Subcutaneous adipose tissue (tissue), 4 donors: Measurements from ENCODE around the gene LZTFL1. TPM values are rescaled to one million over a fixed set of nuclear protein-coding genes. Genes with fewer than 3 reads are reported as not detected.

Experiments used
- total RNA-seq, 4 donors: library from RNA; depleted of rRNA; stranded (reverse); fragments of >200 nt; gene quantifications; one replicate each; pipeline ENCODE4 v1.1.0, GENCODE V29; 2016
- TF ChIP-seq, protein P1 (sequence below): fragments of 450-650 bp; IDR thresholded peaks from one replicate; pipeline ENCODE4 v1.5.1; 2016; ENCODE audit warnings: low read depth, mild to moderate bottlenecking, control low read depth, antibody characterized with exemption, moderate library complexity

The LZTFL1 gene
- total RNA-seq, 4 donors from 2014 or later = 8.3 to 14.8 (median 9.2) TPM

DNA sequence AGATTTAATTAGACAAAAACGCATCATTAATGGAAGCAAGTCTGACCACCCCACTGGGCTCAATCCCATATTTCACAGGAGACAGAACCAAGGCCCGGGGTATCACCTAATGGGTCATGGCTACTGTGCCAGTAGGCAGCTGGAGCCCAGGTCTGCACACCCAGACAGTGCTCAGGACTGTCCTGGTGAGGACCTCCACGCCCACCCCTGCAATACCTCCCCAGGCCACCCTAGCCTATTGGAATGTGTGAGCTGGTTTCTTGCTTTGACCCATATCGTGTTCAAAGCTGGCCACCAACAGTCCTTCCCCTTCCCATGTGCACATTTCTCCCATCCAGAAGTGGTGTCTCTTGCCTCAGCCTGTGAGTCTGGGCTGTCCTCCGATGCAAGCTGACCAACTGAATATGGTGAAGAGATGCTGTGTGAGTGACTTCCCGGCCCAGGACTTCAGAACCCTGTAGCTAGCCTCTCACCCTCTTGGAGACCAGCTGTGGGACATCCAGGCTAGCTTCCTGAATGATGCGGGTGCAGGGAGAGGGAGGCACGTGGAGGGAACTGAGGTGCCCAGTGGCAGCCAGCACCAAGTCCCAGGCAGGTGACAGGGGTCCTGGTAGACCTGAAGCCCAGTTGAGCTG, 64.7 kb downstream of the LZTFL1 start:
- TF ChIP-seq, protein P1, sequence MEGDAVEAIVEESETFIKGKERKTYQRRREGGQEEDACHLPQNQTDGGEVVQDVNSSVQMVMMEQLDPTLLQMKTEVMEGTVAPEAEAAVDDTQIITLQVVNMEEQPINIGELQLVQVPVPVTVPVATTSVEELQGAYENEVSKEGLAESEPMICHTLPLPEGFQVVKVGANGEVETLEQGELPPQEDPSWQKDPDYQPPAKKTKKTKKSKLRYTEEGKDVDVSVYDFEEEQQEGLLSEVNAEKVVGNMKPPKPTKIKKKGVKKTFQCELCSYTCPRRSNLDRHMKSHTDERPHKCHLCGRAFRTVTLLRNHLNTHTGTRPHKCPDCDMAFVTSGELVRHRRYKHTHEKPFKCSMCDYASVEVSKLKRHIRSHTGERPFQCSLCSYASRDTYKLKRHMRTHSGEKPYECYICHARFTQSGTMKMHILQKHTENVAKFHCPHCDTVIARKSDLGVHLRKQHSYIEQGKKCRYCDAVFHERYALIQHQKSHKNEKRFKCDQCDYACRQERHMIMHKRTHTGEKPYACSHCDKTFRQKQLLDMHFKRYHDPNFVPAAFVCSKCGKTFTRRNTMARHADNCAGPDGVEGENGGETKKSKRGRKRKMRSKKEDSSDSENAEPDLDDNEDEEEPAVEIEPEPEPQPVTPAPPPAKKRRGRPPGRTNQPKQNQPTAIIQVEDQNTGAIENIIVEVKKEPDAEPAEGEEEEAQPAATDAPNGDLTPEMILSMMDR = no peak

DNA sequence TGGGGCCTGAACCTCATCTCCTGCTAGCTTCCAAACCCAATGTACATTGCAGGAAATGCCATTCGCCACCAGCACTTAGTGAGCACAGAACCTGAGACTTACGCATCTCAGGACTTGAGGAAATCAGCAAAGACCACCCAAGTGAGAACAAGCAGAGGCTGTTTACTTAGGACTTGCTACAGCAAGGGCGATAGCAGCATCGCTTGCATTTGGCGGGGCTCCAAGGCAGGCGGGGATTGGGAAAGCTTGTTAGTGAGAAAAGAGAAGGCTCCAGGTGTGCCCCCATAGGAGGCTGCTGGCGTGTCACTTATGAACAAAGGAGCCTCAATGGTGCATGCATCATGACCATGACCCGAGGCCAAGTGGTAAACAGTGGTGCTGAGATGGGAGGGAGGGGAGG, 65.3 kb downstream of the LZTFL1 start:
- TF ChIP-seq, protein P1 = no peak

DNA sequence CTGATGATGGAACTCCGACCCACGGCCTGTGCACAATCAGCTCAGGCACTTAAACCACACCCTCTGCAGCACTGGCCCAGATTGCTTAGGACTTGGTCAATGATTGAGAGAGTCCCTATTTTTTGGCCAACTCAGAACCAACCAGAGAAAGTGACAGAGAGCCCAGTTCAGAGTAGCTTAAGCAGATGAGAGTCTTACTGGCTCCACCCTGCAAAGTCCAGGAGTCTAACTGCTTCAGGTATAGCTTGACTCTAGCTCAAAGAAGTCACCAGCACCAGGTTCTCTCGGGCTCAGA, 65.7 kb downstream of the LZTFL1 start:
- TF ChIP-seq, protein P1 = no peak

DNA sequence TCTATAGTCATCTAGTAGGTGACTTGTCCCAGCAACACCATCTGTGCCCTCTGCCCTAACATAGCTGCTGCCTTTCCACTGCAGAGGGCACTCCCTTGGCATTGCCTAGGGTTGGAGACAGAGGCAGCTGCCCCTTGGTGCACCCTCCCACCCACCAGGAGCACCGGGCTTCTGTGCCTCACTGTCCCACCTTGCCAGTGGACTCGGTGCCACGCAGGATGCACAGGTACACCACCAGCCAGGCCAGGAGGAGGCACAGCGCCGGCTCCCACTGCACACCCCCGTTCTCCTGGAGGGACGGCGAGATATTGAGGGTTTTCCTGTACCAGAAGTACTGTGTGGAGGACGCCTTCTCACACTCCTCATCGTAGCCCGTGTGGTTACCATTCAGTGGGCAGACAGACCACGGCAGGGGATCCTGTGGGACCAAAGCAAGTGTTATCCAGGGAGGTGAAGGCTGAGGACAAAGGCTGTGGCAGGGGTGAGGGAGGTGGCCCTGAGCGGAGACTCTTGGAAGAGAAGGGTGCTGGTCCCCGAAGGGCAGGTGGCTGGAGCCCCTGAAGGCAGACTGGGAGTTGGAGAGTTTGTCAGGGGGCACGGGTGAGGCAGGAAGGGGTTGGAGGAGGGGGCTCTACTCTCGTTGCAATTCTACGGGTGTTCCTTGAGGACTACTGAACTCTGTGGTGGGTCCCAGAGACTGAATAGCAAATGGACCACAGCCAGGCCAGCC, 66.2 kb downstream of the LZTFL1 start:
- TF ChIP-seq, protein P1 = no peak

DNA sequence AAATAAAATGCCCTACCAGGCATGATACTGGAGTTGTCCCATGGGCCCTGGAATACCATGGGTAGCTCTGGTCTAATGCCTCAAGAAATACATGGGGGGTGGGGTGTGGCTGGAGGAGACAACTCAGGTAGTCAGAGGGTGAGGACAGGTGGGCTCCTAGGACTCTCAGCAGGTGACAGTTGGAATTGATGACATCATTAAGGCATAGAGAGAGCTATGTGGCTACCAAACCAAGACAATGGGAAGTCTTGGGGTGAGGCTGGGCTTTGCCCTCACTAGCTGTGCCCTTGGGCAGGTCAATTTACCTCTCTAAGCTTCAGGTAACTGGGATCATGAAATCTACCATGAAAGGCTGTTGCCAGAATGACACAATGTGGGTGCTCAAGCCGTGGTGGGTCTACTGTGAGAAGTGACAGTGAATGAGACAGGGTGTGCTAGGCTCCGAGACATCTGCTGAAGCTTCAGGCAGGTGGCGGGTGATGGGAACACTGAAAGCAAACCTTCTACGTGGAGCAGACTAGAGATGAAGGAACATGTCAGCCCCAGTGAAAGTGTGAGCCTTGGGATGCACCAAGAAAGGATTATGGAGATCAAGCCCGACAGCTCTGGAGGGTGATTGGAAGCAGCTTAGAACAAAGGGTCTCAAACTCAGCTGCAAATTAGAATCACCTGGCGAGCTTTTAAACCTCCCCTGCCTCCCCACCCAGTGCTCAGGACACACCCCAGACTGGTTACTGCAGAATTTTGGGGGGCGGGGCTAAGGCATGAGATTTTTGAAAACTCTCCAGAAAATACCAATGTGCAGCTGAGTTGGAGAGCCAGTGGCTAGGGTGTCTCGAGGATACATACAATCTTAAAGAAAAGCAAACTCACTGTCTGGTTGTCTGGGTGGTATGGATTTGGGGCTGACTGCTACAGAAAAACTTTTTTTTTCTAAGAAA, 67.1 kb downstream of the LZTFL1 start:
- TF ChIP-seq, protein P1 = no peak

DNA sequence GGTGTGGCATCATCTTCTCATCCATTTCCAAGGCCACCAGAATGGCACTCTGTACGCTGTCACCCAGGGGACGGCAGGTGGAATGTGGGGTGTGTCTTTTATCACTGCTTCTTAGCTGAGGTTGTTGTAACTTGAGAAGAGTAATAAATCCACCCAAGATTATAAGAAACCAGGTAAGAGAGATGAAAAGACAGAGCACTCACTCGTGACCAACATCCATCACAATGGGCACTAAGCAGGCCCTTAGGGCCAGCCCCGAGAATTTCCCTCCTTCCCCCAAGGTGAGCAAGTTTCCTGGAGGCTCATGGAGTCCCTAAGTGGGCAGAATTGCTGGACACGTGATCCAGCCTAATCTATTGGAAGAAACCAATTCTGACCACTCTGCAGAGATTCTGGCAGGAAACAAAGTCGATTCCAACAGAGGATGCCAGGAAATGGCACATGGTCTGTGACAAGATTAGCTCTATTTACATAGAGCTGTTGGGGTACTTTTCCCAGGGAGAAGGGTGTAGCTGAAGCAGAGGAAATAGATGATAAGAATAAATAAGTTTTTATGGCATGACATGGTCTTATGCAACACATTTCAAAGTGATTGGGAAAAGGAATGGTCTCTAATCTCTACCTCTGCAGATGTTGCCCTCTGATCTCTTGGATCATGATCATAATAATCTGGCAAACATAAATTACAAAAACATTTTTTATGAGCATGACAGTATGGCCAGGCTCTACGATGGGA, 68.0 kb downstream of the LZTFL1 start:
- TF ChIP-seq, protein P1 = no peak

Other genes with a start within 250 kb of the LZTFL1 start
- gene LIMD1, start 247.4 kb downstream of the LZTFL1 start, total RNA-seq = 10 to 100 TPM; 19.2 to 34.3 (median 25.3) TPM
- gene SACM1L, start 152.7 kb downstream of the LZTFL1 start, total RNA-seq = 10 to 100 TPM; 54.9 to 78.8 (median 55.6) TPM
- under 1 TPM in 1 of 4 donors, not detected in 3; 0.22 TPM for gene SLC6A20, start 45.6 kb downstream of the LZTFL1 start, total RNA-seq
- not detected for gene CCR9, start 44.4 kb upstream of the LZTFL1 start, total RNA-seq
- 1 to 10 TPM in 2 of 4 donors, under 1 TPM in 2; 0.38 to 2.4 (median 1.0) TPM for gene CXCR6, start 101.3 kb upstream of the LZTFL1 start, total RNA-seq
- gene FYCO1, start 153.7 kb upstream of the LZTFL1 start, total RNA-seq = 10 to 100 TPM; 36.7 to 46.7 (median 43.6) TPM
- gene XCR1, start 185.4 kb upstream of the LZTFL1 start, total RNA-seq = not detected